Myometrial cell (primary cell): Measurements from ENCODE around the gene CEP162. TPM values are rescaled to one million over a fixed set of nuclear protein-coding genes. Genes with fewer than 3 reads are reported as not detected.

Experiments used
- total RNA-seq: library from RNA; depleted of rRNA; stranded (reverse); fragments of >200 nt; gene quantifications from 2 replicates; pipeline ENCODE4 v1.2.3, GENCODE V29; 2015

The CEP162 gene, protein sequence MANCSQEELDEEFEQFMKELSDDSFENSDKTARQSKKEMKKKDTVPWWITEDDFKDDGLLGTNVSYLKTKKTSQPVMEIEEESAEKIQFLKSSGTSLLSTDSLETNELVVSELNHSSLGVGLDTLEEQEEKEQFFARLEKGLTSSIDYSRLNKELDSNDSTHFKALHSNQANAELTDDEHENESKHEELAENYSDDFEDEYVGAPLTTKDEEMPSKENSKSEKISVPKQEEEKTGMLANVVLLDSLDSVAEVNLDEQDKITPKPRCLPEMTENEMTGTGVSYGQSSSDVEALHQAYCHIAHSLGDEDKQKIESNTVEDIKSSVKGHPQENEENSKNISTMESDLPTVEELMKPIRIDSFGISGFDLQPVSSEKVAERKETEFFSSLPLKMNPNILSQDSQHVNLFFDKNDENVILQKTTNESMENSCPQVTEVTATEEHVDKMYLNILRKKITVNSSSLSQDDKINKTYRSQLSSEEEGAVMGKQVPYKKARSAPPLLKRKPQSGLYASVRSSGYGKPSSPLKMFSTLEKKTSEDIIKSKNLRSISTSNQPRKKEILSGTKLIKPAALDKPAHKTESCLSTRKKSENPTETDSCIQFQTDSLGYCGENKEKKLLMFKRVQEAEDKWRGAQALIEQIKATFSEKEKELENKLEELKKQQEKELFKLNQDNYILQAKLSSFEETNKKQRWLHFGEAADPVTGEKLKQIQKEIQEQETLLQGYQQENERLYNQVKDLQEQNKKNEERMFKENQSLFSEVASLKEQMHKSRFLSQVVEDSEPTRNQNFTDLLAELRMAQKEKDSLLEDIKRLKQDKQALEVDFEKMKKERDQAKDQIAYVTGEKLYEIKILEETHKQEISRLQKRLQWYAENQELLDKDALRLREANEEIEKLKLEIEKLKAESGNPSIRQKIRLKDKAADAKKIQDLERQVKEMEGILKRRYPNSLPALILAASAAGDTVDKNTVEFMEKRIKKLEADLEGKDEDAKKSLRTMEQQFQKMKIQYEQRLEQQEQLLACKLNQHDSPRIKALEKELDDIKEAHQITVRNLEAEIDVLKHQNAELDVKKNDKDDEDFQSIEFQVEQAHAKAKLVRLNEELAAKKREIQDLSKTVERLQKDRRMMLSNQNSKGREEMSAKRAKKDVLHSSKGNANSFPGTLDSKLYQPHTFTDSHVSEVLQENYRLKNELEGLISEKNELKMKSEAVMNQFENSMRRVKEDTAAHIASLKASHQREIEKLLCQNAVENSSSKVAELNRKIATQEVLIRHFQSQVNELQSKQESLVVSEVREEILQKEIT (N-terminal part only)
- 2.3 and 2.8 TPM in 2 replicates for total RNA-seq

DNA sequence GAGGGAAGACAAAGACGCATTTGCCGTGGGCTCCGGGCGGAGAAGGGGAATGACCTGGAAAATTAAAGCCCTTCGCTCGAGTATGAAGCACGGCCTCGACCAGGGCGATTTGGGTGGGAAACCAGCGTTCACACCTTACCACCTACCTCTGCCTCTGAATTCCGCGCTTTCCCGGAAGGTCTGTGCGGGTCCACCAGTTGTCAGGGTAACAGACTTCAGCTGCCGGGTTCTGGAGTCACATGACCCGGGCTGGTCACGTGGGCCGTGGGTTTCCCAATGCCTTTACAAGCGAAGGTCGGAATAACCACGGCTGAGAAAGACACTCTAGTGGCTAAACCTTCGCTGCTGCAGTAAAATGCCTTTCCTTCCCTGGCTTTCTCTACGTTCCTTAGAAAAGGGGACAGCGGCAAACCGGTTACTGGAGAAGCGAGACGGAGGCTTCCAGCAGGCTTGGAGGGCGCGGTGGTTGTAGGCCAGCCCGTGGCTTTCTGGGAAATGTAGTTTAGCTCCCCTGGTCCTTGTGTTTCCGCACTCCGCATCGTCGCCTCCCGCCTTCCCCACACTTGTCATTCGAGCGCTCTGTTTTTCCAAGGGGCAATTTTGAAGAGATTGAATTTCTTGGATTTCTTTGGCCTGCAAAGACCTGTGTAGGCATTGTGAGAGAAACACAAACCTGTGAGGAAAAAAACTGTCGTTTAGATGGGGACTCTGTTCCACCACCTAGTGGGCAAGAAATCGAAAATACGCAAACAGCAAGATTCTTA is at the start of gene CEP162:
TSS of gene CEP162 (minus strand) at position 210 of the 764 bp plus-strand sequence. CDS start 1,250 bp downstream, outside the sequence.

Other genes with a start within 250 kb of the CEP162 start
- not detected in 2 replicates for gene MRAP2, start 193.9 kb downstream of the CEP162 start, total RNA-seq